Stimulated activated CD4-positive, alpha-beta T cell treated with anti-CD3 and anti-CD28 coated beads, Interleukin-15, amount 100 ng/mL, for 24 hours (primary cell): ENCODE measurements around the gene TEAD1.
"Not testable (repeated sequence)": the region's sequence is repeated elsewhere in the genome, so short reads cannot be mapped to it uniquely, and the experiment has no call there.

Source experiments
- DNase-seq: peaks from one replicate; pipeline ENCODE4 v3.0.0-alpha.2; 2020

The TEAD1 gene

DNA sequence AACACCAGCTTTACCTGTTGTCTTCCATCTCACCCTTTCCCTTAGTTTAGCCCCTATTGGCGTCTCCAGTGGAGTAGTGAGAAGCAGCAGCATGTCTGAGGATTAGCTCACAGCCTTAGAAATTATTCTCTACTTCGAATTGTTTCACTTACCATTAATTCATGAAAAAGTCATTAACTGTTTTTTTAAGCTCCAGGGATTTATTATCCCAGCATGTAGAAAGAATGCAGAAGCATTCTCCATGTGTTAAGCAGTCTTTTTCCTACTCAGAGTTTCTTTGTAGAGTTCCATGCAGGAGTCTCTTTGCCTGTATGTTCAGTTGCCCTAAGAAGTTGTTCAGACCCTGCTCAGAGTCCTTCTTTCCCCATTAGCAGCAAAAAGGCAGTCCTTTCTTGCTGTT lies 197.0 kb downstream of the TEAD1 start:
- no peak for DNase-seq

DNA sequence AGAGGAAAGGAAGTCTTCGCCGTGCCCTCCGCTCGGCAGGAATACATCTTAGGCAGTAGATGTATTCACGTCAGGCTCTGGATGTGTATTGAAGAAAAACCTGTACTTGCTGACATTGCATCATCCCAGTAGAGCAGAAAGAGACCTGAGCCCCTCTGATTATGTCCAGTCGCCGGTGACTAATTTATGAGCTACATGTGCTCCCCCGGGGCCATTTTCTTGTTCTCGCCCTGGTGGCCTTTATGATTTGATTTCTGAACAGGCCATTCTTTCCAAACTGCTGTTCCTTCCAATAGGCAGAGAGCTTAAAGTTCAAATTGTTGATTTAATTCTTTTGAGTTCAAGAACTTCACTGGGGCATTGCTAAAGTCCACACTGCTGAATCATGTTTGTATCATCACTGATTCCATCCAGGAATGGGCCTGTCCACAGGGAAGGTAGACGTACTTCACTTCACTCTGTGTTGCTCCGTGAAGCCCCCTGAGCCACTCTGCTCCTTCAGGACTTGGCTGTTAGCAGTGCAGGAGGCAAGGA lies 197.6 kb downstream of the TEAD1 start:
- no peak for DNase-seq

DNA sequence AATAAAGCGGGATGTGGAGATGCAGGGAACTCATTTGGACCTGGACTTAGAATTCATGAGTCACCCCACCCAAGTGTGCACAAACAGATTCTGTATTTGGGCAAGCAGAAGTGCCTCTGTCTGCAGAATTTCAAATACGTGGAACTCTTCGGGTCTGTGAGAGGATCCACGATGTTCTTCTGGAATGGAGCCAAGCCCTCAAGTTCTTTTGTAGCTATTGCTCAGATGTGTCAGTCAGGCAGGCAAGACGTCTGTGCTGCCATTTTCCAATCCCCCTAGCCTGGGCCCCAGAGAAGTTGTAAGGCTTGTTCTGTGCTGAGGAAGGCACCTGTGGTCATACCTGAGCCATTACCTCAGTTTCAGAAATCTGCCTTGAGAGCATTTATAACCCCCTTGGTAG lies 202.1 kb downstream of the TEAD1 start:
- DNase-seq, result no peak

- DNase-seq, result no peak
Observed at GRCh38 chr11:12876988-12877387, 202.8 kb downstream of the TEAD1 start.

- DNase-seq, result not testable (repeated sequence)
Observed at GRCh38 chr11:12877508-12877907, 203.3 kb downstream of the TEAD1 start.

DNA sequence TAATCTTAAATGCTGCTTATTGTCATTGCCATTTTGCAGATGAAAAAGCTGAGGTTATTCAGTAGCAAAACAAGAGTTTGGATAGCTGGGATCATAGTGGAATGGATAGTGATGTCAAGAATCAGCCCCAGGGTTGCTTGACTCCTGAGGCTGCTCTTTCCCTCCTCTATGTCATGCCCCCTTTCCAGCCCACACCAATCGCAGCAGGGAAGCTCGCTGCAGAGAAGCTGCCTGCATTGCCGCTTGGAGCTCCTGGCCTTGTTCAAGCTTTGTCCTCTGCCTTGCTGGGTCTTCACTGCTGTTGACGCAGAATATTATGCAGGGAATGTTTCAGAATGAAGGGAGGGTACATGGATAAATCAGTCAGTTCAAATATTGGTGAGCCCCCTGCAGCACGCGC lies 206.1 kb downstream of the TEAD1 start:
- DNase-seq, result no peak

- DNase-seq, result no peak
Observed at GRCh38 chr11:12882670-12883069, 208.4 kb downstream of the TEAD1 start.

GRCh38 chr11:12884751-12885318 lies 210.6 kb downstream of the TEAD1 start:
- no peak for DNase-seq

DNA sequence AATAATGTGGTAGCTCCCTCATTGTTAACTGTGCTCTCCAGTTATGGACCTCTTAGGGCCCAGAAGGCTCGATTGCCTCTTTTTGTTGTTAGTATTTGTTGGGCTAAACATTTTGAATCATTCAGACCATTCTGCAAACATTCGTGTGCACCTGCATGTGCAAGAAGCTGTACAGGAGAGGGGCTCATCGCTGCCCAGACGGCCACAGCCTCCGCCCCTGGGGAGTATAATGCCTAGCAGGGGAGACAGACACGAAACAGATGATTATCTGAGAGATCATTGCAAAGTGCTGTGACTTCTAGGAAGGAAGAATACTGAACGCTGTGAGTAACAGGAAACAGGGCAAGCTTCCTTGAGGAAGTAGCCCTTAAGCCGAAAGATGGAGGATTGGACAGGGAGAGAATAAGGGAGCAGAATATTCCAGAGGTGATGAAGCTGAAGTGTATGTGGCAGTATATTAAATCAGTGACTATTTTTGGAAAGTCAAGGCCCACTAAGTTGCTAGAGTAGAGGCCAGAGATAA lies 211.6 kb downstream of the TEAD1 start:
- no peak for DNase-seq

DNA sequence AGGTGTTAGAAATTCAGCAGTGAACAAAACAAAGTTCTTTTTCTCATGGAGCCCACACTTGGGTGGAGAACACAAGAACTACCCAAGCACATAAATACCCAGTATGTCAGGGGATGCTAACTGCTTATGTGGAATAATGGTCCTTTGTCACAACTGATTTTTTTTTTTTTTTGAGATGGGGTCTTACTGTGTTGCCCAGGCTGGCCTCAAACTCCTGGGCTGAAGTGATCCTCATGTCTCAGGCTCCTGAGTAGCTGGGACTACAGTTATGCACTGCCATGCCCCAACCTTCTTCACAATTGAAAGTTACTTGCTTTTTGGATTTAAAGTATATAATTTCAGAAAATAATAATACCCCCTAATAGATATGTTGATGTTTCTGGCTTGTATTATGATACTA lies 212.3 kb downstream of the TEAD1 start:
- no peak for DNase-seq

- DNase-seq, result peak; percentile 80
Observed at GRCh38 chr11:12888525-12889158, 214.4 kb downstream of the TEAD1 start.

DNA sequence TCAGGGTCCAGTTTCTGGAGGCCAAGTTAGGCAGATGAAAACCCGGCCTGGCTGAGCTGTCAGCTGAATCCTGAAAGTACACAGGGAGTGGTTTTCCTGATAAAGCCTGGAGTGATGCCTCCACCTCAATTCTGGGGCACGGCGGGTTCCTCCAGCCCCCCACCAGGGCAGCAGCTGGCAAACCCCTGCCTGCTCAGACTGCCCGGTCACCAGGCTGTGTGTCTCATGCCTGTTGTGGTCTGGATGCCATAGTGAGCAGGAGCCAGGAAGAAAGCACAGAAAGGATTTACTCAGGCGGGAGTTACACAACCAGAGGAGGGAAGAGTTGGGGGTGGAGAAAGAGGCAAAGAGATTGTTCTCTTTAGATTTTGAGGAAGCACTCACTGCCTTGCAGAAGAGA lies 215.0 kb downstream of the TEAD1 start:
- no peak for DNase-seq

DNA sequence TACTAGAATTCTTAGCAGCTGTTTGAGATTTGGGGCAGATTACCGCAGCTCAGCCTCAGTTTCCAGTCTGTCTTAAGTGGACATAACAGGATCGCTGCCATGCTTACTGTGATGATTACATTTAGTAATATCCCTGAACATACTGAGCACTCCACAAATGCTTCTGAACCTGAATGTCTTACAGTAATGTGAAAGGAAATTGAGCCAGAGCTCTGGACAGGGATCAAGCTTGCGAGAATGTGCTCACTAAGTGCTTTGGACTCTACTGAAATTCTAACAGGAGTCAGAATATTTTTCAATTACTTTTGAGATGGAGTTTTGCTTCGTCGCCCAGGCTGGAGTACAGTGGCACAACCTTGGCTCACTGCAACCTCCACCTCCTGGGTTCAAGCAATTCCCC lies 216.3 kb downstream of the TEAD1 start:
- no peak for DNase-seq

- peak; percentile 68 for DNase-seq
Observed at GRCh38 chr11:12893787-12894672, 219.8 kb downstream of the TEAD1 start.

DNA sequence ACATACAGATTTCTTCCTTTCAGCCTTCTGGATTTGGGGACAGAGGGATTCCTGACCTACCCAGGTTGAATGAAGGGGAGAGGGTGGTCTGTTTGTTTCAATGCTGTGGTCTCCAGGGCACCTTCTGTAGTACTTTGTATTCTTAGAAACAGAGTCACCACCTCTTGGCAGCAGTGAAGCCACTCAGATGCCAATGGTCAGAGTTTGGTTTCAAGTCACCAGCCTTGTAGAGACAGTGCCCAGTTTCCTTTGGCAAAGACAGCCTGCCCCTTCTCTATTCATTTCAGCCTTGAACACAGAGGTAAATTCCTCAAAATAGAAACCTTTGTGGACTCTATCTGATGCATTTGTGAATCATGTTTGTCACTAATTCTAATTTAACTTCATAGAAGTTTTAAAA lies 223.2 kb downstream of the TEAD1 start:
- no peak for DNase-seq

DNA sequence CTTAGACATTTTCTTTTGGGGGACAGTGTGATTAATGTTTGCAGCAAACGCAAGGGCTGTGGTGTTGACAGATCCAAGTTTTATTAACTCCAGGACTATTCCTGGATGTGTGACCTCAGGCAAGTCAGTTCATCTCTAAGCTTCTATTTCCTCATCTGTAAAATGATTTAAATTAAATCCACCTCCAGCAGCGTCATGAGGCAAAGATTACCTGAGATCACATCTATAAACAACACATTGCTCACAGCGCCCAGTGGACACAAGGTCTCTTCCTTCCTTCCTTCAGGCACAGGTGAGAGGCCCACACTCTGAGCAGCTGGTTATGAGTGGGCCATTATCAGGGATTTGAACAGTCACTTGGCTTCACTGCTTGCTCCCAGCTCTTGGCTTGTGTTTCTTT lies 223.6 kb downstream of the TEAD1 start:
- DNase-seq, result no peak

DNA sequence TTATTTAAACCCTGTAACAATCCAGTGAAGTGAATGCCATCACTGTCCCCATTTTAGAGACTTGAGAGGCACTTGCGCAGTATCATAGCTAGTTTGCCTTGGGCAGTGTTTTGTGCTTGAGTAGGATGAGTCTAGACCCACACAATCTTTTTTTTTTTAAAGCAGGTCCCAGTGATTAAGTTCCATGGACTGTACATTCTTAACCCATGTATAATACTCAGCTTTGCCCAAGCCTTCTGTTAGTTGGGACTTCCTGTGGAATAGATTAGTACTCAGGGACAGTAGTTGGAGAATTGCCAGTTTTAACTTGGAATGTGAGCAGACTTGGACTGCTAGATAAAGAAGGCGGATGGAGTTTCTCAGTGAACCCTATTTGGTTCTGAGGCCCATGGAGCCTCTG lies 226.3 kb downstream of the TEAD1 start:
- DNase-seq, result no peak

DNA sequence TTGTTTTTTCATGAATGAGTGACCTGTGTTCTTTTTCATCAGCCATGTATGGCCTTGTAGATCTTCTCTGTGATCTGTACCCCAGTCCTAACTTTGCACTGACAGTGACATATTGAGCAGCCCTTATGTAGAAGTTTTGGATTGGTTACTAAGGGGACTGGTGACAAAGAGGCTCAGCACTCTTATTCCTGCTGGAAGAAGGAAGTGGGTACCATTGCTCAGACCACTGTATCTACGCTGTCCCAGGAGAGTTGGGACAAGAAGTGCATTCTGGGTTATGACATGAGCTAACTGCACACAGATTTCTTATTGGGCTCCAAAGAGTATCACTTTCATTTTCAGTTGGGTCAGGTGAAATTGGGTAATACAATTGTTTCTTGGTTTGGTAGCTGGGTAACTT lies 227.1 kb downstream of the TEAD1 start:
- no peak for DNase-seq

- DNase-seq, result no peak
Observed at GRCh38 chr11:12901874-12902481, 227.8 kb downstream of the TEAD1 start.

- no peak for DNase-seq
Observed at GRCh38 chr11:12902791-12903486, 228.7 kb downstream of the TEAD1 start.

- DNase-seq, result no peak
Observed at GRCh38 chr11:12905435-12905834, 231.2 kb downstream of the TEAD1 start.

GRCh38 chr11:12906501-12906900 lies 232.3 kb downstream of the TEAD1 start:
- no peak for DNase-seq

DNA sequence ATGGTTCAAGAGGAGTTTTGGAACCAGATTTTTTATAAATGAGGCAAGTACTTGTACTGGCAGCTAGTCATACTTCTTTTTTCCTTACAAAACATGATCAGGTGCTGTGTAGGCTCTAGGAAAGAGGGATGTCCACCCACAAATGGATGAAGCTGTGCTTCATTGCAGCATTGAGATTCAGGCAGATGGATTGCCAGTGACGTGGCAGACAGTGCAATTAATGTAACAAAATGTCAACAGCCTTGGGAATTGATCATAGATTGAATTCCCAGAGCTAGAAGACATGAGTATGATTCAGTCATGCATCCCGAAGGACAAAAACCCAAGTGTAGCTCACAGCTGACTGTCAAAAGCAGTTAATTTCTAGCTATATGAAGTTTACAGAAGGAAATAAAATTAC lies 235.7 kb downstream of the TEAD1 start:
- no peak for DNase-seq
